Ovary (tissue), 9 donors: Measurements from ENCODE around the gene ROBO3. TPM values are rescaled to one million over a fixed set of nuclear protein-coding genes. Genes with fewer than 3 reads are reported as not detected.

ENCODE experiments used
- DNase-seq, 5 donors: peaks; one replicate each; pipeline ENCODE4 v3.0.0-alpha.2; 2019 to 2020
- H3K27ac ChIP-seq, 2 donors: fragments of 200-600 bp; one replicate each; pipeline versions ENCODE4 v1.5.1 to v1.8.0; 2019 to 2022
- H3K27me3 ChIP-seq: fragments of 200-600 bp; one replicate; pipeline ENCODE4 v1.8.0; 2022
- H3K36me3 ChIP-seq: fragments of 200-600 bp; sonication (generic); one replicate; pipeline ENCODE4 v1.5.1; 2019
- H3K4me1 ChIP-seq: one replicate; pipeline ENCODE4 v1.8.1; 2013; ENCODE audit warnings: mild to moderate bottlenecking, moderate library complexity; ENCODE audit not compliant: insufficient read depth
- H3K4me3 ChIP-seq: fragments of 200-600 bp; sonication (generic); one replicate; pipeline ENCODE4 v1.5.1; 2017
- H3K9me3 ChIP-seq, 2 donors: fragments of 200-600 bp in 1 of 2; sonication (generic) in 1 of 2; one replicate each; pipeline versions ENCODE4 v1.5.1 to v1.8.1; 2013 to 2019; ENCODE audit warnings: mild to moderate bottlenecking in 1 of 2, moderate library complexity in 1 of 2
- CTCF ChIP-seq, 3 donors: fragments of 450-650 bp in 2 of 3; fragments of 200-600 bp in 1 of 3; IDR thresholded peaks; one replicate each; pipeline versions ENCODE4 v1.5.1 to v1.8.0; 2016 to 2022; ENCODE audit warnings: antibody characterized with exemption in 3 of 3, mild to moderate bottlenecking in 1 of 3
- EP300 ChIP-seq: sonication (generic); formaldehyde crosslinking; IDR thresholded peaks from one replicate; pipeline ENCODE4 v1.6.1; 2017; ENCODE audit warnings: antibody characterized with exemption
- POLR2A ChIP-seq: fragments of 450-650 bp; IDR thresholded peaks from one replicate; pipeline ENCODE4 v1.6.1; 2017; ENCODE audit warnings: antibody characterized with exemption, mild to moderate bottlenecking, moderate library complexity
- WGBS, 3 donors: extraction: QIAGEN DNeasy Blood & Tissue Kit in 1 of 3; methylation state at CpG; one replicate each; pipeline versions ENCODE4 v1.1.5 to v1.1.7; 2013 to 2017; 5-methylcytosine and 5-hydroxymethylcytosine counted together
- intact Hi-C, 4 donors: fragments of 100-400 bp; cut with DNase I; formaldehyde crosslinking; loops; one replicate each; pipeline versions ENCODE4 v1.11.0 to v1.15.1; 2022 to 2023
- polyA plus RNA-seq, 2 donors: library from polyadenylated mRNA; stranded (reverse); fragments of 200-250 nt in 1 of 2; fragments of 350-450 nt in 1 of 2; fragmentation: Illumina TruSeq in 1 of 2; extraction: RNeasy Lipid Tissue Mini Kit (QIAGEN cat#74804) in 1 of 2; gene quantifications; one replicate each; pipeline ENCODE4 v1.2.3, GENCODE V29; 2013 to 2014
- total RNA-seq, 7 donors: library from RNA; depleted of rRNA in 2 of 7; stranded (reverse); fragments of >200 nt in 2 of 7; fragmentation: NEBNext Ultra II Directional in 3 of 7; extraction: Animal tissue kit (Norgen Biotek cat#: 25700) in 3 of 7; gene quantifications; one replicate each; pipeline versions ENCODE4 v1.1.0 to v1.2.4, GENCODE V29; 2016 to 2023
- donor health status: DM: no; HTN: no; CAD: no; lungs with moderate emphysema.
- donor health status: DM: no; HTN: no; CAD: no.
- donor health status: Bipolar disorder and iron deficiency.
- donor health status: DM: yes; HTN: yes; CAD: no.
- donor health status: DM: no; HTN: no; CAD: no.
- donor health status: DM: yes; HTN: yes; CAD: no.

Gene ROBO3
- total and polyA plus RNA-seq, 9 donors, result 15.2 to 90.4 (median 56.7) TPM

DNA sequence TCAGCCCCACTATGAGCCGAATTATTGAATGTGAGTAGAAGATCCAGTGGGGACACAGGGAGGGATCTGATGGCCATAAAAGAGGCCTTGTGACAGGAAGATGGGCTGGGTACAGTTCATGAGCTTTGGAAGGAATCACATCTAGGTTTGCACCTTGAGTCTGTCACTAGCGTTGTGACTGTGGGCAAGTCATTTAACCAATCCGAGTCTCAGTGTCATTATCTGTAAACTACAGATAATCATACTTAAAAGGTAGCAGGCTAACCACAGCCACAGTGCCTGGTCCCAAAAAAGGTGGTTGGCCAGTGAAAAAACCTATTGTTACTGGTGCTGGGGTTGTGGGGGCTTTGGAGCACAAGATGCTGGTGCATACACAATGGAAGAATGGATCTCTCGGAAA is 57.6 kb downstream of the ROBO3 start:
- Histone ChIP-seq H3K27ac (no peak overlapping the region), H3K36me3 (no peaks in the 10 kb centered on the region), H3K9me3 (no peaks in the 10 kb centered on the region), H3K27me3 (no peaks in the 10 kb centered on the region), H3K4me1 (peaks cover 5% of the 10 kb centered on the region), H3K4me3 (no peak overlapping the region)
- no peak for DNase-seq
- WGBS, 3 donors, result 87 to 91% (median 90%) methylated on average over 4 of the region's 4 CpGs
- intact Hi-C loops, result no loop called here
- TF ChIP-seq EP300 (no peak), CTCF (IDR thresholded peaks at IDR 0.05) (no peak), POLR2A (no peak)

DNA sequence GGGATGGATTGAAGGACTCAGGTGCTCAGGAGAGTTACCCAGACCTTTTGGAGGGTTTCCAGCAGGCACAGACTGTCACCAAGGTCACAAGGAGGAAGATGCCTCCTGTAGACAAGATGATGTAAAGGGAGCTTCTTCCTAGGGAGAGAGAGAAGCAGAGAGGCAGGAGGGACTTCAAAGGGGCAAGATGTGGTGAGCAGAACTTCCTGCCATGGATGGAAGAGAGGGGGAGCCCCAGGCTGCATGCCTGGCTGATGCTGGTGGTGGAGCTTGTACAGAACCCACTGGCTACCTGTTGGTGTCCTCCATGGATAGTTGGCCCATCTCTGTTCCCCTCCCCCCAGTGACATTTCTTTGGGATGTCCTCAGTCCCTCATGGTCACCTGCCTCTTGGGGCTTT is 58.1 kb downstream of the ROBO3 start:
- Histone ChIP-seq H3K9me3 (no peaks in the 10 kb centered on the region), H3K27me3 (no peaks in the 10 kb centered on the region), H3K4me1 (peaks cover 5% of the 10 kb centered on the region), H3K4me3 (no peak overlapping the region), H3K27ac (no peak overlapping the region), H3K36me3 (no peaks in the 10 kb centered on the region)
- intact Hi-C loops, result no loop called here
- no peak for DNase-seq
- no peak for TF ChIP-seq POLR2A
- TF ChIP-seq EP300, result no peak
- TF ChIP-seq CTCF (IDR thresholded peaks at IDR 0.05), result no peak

- no peak for DNase-seq
- TF ChIP-seq CTCF (IDR thresholded peaks at IDR 0.05) (no peak), EP300 (no peak), POLR2A (no peak)
- H3K9me3 ChIP-seq, result no peaks in the 10 kb centered on the region
- intact Hi-C loops, result no loop called here
- no peaks in the 10 kb centered on the region for H3K4me1 ChIP-seq
- WGBS, 3 donors, result 48 to 61% (median 52%) methylated on average over 4 of the region's 4 CpGs
- H3K36me3 ChIP-seq, result no peaks in the 10 kb centered on the region
- no peaks in the 10 kb centered on the region for H3K27me3 ChIP-seq
- H3K27ac ChIP-seq, result no peak overlapping the region
- no peak overlapping the region for H3K4me3 ChIP-seq
These were observed 63.9 kb downstream of the ROBO3 start for GRCh38 chr11:124928942-124929665.

DNA sequence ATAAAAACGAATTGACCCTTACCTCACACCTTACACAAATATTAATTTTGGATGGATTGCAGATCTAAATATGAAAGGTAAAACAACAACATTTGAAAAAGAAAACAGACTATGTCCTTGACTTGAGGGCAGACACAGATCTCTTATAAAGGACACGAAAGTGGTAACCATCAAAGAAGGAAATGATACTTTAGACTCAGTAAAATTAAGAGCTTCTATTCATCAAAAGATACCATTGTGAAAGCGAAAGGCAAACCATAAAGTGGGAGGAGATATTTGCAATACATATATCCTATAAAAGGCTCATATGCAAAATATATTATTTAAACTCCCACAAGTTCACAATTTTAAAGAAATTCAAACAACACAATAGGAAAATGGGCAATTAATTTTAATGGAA is 65.6 kb downstream of the ROBO3 start:
- TF ChIP-seq POLR2A (no peak), EP300 (no peak), CTCF (IDR thresholded peaks at IDR 0.05) (no peak)
- Histone ChIP-seq H3K36me3 (no peaks in the 10 kb centered on the region), H3K9me3 (no peaks in the 10 kb centered on the region), H3K4me1 (no peaks in the 10 kb centered on the region), H3K4me3 (no peak overlapping the region), H3K27ac (no peak overlapping the region), H3K27me3 (no peaks in the 10 kb centered on the region)
- no peak for DNase-seq
- WGBS, 3 donors, result 69 to 77% (median 71%) methylated on average over 3 of the region's 3 CpGs
- intact Hi-C loops, result loop anchor here in 1 of 4 donors (1.0 kb wide), 1 partner anchor 10 kb away; no protein-coding TSS in a partner anchor

Other genes starting within 250 kb of the ROBO3 start
- 10 to 100 TPM; 15.0 to 41.4 (median 24.2) TPM for gene TBRG1, start 242.6 kb upstream of the ROBO3 start, total RNA-seq
- gene TBRG1, start 242.6 kb upstream of the ROBO3 start, polyA plus RNA-seq, result 10 to 100 TPM; 20.4 to 27.4 TPM
- gene SIAE, start 191.7 kb upstream of the ROBO3 start, total RNA-seq, result 10 to 100 TPM in 3 of 7 donors, 1 to 10 TPM in 4; 2.3 to 14.7 (median 8.1) TPM
- gene SIAE, start 191.7 kb upstream of the ROBO3 start, polyA plus RNA-seq, result 10 to 100 TPM in 1 of 2 donors, 1 to 10 TPM in 1; 5.1 to 18.8 TPM
- 10 to 100 TPM in 1 of 7 donors, 1 to 10 TPM in 6; 1.3 to 30.1 (median 3.0) TPM for gene SPA17, start 191.5 kb upstream of the ROBO3 start, total RNA-seq
- gene SPA17, start 191.5 kb upstream of the ROBO3 start, polyA plus RNA-seq, result 10 to 100 TPM in 1 of 2 donors, 1 to 10 TPM in 1; 2.3 to 10.4 TPM
- gene NRGN, start 125.5 kb upstream of the ROBO3 start, total RNA-seq, result 1 to 10 TPM in 6 of 7 donors, not detected in 1; 1.1 to 7.0 (median 4.2) TPM
- gene NRGN, start 125.5 kb upstream of the ROBO3 start, polyA plus RNA-seq, result 1 to 10 TPM; 3.3 to 5.1 TPM
- 10 to 100 TPM in 1 of 7 donors, 1 to 10 TPM in 3, under 1 TPM in 2, not detected in 1; 0.38 to 27.1 (median 1.8) TPM for gene VSIG2, start 113.2 kb upstream of the ROBO3 start, total RNA-seq
- under 1 TPM; 0.30 to 0.48 TPM for gene VSIG2, start 113.2 kb upstream of the ROBO3 start, polyA plus RNA-seq
- gene ESAM, start 103.1 kb upstream of the ROBO3 start, total RNA-seq, result 10 to 100 TPM in 4 of 7 donors, 1 to 10 TPM in 3; 7.3 to 28.4 (median 11.2) TPM
- 10 to 100 TPM; 40.7 to 46.6 TPM for gene ESAM, start 103.1 kb upstream of the ROBO3 start, polyA plus RNA-seq
- gene MSANTD2, start 65.0 kb upstream of the ROBO3 start, total RNA-seq, result 10 to 100 TPM; 14.8 to 19.4 (median 17.1) TPM
- 10 to 100 TPM in 1 of 2 donors, 1 to 10 TPM in 1; 9.9 to 16.7 TPM for gene MSANTD2, start 65.0 kb upstream of the ROBO3 start, polyA plus RNA-seq
- gene ROBO4, start 32.4 kb downstream of the ROBO3 start, total RNA-seq, result 10 to 100 TPM in 4 of 7 donors, 1 to 10 TPM in 3; 5.9 to 22.0 (median 10.0) TPM
- 10 to 100 TPM in 1 of 2 donors, 1 to 10 TPM in 1; 7.8 to 12.0 TPM for gene ROBO4, start 32.4 kb downstream of the ROBO3 start, polyA plus RNA-seq
- gene HEPN1, start 53.8 kb downstream of the ROBO3 start, total RNA-seq, result under 1 TPM in 2 of 7 donors, not detected in 5; 0.24 to 0.48 TPM
- not detected for gene HEPN1, start 53.8 kb downstream of the ROBO3 start, polyA plus RNA-seq
- under 1 TPM in 2 of 7 donors, not detected in 5; 0.10 TPM for gene HEPACAM, start 70.6 kb downstream of the ROBO3 start, total RNA-seq
- under 1 TPM in 1 of 2 donors, not detected in 1; 0.13 TPM for gene HEPACAM, start 70.6 kb downstream of the ROBO3 start, polyA plus RNA-seq
- gene CCDC15, start 88.8 kb downstream of the ROBO3 start, total RNA-seq, result 1 to 10 TPM in 5 of 7 donors, under 1 TPM in 2; 0.87 to 1.9 (median 1.4) TPM
- gene CCDC15, start 88.8 kb downstream of the ROBO3 start, polyA plus RNA-seq, result 1 to 10 TPM in 1 of 2 donors, under 1 TPM in 1; 0.82 to 1.1 TPM
- gene SLC37A2, start 197.9 kb downstream of the ROBO3 start, total RNA-seq, result 1 to 10 TPM; 1.3 to 6.6 (median 2.2) TPM
- 1 to 10 TPM in 1 of 2 donors, under 1 TPM in 1; 0.93 to 7.9 TPM for gene SLC37A2, start 197.9 kb downstream of the ROBO3 start, polyA plus RNA-seq
- gene TMEM218, start 246.2 kb downstream of the ROBO3 start, total RNA-seq, result 10 to 100 TPM; 13.0 to 20.6 (median 16.7) TPM
- gene TMEM218, start 246.2 kb downstream of the ROBO3 start, polyA plus RNA-seq, result 10 to 100 TPM; 31.8 to 37.3 TPM